Measurements from ENCODE around the gene MDGA2. TPM values are rescaled to one million over a fixed set of nuclear protein-coding genes. Genes with fewer than 3 reads are reported as not detected.

Gene MDGA2
- total RNA-seq, 1 experiment from 2014 or later: 0.69 TPM

DNA sequence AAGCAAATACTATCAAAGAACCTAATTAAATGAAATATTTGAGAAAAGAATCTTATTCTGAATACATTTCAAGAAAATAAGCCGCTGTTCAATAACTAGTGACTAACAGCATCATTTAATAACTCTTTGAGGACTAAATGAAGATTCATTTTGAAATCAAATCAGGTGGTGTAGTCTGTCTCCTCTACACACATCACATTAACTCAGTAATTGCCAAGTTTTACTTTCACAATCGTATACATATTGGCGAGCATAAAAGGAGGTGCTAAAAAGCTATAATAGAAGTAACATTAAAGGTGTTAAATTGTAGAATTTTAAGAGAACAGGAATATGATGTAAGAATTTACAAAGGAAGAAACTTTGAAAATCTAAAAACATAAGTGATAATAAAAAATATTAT is 185.1 kb downstream of the MDGA2 start:
- DNase-seq (ENCODE audit: low read depth): no peak

- no peak for DNase-seq (ENCODE audit: low read depth)
Measured at GRCh38 chr14:47485421-47485820, 190.0 kb downstream of the MDGA2 start.

DNA sequence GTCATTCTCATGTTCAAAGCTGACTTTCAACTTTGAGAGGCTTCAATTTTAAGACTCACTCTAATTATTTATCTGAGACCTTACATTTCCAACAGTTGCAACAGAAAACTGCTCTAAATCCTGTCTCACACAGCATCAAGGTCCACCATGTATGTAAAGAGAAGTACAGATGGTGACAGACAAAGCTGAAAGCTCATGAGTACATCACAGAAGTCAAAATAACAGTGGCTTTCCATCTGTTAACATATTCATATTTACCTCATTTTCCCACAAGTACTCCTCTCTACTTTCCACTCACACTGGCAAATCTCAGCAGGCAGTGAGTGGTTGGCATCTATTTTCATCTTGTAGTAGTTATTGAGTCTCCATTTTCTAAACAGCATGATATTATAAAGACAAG is 192.0 kb downstream of the MDGA2 start:
- DNase-seq (ENCODE audit: low read depth): no peak

- DNase-seq (ENCODE audit: low read depth): no peak
Measured at GRCh38 chr14:47471075-47471474, 204.3 kb downstream of the MDGA2 start.

GRCh38 chr14:47466916-47467315 is 208.5 kb downstream of the MDGA2 start:
- no peak for DNase-seq (ENCODE audit: low read depth)

DNA sequence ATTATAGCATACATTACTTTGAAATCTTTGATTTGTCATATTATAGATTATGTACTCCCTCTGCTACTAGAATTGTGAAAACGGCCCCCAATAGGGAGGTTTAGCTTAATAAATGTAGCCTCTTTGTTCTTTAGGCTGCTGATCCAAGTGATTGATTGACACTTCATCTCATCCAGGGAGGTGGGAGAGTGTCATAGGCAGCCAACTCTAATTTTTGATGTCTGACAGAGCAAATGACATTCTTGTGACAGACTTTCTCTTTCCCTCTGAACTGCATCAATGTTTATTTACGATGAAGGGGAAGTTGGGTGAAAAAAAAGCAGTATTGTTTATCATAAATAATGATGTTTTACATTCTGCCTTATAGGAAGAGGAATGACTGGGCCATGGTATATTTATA is 221.4 kb downstream of the MDGA2 start:
- DNase-seq (ENCODE audit: low read depth): no peak

GRCh38 chr14:47447076-47447475 is 228.3 kb downstream of the MDGA2 start:
- DNase-seq (ENCODE audit: low read depth): no peak

GRCh38 chr14:47442211-47442610 is 233.2 kb downstream of the MDGA2 start:
- DNase-seq (ENCODE audit: low read depth): peak; percentile 50

DNA sequence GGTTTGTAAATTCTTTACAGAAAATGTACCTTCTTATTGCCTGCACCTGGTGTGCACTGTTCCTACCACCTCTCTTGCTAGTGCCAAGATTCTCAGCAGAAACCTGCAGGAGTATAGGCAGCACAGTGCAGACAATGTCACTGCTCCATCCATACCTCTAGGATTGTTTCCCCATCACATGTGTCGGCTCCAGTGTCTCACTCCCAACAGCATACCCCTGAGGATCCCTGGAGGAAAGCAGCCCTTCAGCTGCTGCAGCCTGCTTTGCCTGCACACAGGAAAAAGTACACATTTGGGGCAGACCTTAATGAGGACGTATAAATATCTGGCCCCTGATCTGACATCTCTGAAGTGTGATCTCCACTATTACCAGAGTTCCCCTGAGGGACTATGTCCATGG is 235.5 kb downstream of the MDGA2 start:
- DNase-seq (ENCODE audit: low read depth): no peak

DNA sequence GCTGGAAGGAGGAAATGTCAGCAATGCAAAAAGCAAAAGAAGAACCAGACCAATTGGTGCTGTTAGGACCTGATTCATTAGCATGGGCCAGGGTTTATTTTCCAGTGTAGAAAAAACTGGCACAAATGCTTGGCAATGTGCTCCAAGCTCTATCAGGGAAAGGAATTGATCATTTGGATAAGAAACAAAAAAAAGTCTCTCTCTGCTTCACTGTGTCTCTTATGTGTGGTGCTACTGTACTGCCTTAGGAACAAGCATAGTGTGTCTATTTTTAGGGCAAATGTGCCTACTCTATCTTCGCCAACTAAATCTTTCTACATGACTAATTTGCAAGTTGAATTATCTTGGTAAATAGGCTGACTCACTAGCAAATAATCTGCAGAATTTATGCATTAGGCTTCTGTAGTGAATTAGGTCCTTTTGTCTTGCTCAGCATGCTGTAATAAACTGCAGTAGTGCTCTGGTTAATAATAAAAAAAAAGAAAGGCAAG is 236.7 kb downstream of the MDGA2 start:
- DNase-seq (ENCODE audit: low read depth): no peak

- no peak for DNase-seq (ENCODE audit: low read depth)
Measured at GRCh38 chr14:47435331-47435965, 240.0 kb downstream of the MDGA2 start.

GRCh38 chr14:47427629-47428028 is 247.8 kb downstream of the MDGA2 start:
- no peak for DNase-seq (ENCODE audit: low read depth)

DNA sequence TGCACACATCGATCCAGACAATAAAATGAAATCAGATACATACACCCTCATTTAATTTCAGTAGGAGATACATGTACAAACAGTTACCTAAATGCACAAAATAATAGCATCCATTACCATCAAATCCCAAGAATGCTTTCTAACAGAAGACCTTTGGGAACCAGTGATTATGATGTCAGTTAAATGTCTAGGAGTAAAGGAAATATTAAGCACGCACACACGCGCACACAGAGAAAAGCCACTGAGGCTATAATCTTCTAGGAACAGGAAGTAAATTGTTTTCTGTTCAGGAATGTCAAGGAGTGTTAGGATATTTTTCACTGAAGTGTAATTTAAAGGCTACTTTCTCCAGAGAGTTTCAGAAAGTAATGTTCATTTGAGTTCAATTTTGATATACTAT is 250.1 kb downstream of the MDGA2 start:
- no peak for DNase-seq (ENCODE audit: low read depth)

DNA sequence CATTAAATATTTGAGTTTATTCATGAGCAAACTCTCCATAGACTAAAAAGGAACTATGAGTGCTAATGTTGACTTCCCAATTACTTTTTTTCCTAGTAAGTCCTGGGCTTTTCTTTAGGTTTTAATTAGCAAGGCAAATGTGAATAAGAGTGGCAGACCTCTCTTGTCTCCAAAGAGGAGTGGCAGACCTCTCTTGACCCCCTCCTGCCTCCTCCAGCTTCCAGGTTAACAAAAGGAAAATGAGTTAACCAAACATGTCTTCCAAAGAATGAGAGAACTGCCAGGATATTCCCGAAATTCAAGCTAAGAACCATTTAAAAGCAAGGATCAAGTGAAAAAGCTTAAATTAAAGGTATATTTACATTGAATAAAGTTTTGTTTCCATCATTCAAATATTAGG is 253.2 kb downstream of the MDGA2 start:
- no peak for DNase-seq (ENCODE audit: low read depth)

DNA sequence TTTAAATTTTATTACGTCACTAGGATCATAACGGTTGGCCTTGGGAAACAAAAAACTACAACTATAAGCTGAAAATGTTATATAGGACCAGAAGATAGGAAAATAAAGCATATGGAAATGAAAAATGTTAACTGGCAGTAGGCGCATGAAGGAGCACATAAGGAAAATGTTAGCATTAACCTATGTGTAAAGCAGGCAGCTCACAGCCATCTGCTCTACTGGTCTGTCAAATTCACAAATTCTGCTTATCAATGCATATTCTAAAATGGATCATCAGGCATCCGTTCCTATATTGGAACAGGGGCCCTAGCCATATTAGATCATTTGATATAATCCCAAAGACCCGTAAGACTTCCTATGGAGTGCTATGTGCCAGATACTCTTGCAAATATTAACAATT is 263.9 kb downstream of the MDGA2 start:
- no peak for DNase-seq (ENCODE audit: low read depth)

DNA sequence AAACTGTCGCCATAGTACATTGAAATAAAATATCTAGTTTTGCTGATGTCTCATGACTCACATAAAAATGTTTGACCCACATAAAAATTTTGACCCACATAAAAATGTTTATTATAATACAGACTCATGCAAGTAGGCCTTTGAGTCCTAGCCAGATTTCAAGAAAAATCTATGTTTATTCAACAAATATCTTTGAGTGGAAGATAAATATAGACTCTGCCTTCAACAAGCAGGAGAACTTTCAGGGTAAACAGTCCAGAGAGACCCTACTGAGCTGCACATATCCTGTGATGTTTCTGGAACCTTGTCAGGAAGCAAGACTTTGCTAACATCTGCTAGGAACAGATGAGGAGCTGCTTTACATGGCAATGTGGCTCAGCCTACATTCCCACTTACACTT is 283.1 kb downstream of the MDGA2 start:
- DNase-seq (ENCODE audit: low read depth): no peak

GRCh38 chr14:47390831-47391504 is 284.4 kb downstream of the MDGA2 start:
- DNase-seq (ENCODE audit: low read depth): no peak

DNA sequence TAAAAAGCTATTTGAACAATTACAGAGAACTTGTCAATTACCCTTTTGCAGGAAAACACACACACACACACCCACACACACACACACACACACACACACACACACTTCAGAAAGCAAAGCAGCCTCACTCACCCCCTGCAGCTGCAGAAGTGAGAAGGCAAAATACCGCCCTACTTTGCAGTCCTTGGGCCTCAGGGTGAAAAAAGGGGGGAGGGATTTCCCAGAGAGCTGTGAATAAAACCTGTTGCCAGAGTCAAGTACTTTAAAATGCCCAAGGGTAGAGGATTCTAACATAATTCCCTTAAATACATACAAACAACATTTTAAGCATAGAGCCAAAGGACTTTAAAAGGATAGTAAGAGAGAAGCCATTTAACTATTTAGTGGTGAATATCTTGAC is 285.9 kb downstream of the MDGA2 start:
- DNase-seq (ENCODE audit: low read depth): no peak

GRCh38 chr14:47366006-47366405 is 309.4 kb downstream of the MDGA2 start:
- DNase-seq (ENCODE audit: low read depth): no peak

- DNase-seq (ENCODE audit: low read depth): no peak
Measured at GRCh38 chr14:47365233-47365632, 310.2 kb downstream of the MDGA2 start.

DNA sequence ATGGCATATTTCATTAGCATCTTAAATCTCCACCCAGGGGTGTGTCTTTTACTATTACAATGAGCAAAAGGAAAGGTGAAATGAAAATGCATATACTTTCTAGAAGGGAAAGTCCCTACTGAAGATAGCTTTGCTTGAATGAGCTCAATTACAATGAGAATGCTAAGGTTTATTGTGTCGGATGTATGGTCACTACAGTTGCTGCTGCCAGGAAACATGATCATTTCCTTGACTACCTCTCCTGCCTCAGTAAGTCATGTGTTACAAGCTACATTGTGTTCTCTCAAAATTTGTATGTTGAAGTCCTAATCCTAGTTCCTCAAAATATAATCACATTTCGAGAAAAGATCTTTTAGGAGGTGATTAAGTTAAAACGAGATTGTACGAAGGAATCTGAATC is 322.2 kb downstream of the MDGA2 start:
- DNase-seq (ENCODE audit: low read depth): no peak

DNA sequence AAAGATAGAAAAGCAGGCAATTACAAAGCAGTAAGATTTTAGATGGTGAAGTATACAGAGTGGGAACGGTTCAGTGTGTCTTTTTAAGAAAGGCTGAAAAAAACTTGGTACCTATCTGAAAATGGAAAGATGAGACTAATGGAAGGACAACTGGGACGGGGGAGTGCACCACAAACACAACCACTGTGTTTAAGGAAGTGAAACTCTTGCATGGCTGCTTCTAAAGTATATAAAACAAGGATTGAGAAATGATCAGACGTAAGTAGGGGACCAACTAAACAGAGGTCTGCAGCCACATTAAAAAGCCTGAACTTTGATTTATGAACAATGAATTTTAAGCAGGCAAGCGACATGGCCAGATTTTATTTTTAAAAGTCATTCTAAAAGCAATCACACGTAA is 328.6 kb downstream of the MDGA2 start:
- no peak for DNase-seq (ENCODE audit: low read depth)

DNA sequence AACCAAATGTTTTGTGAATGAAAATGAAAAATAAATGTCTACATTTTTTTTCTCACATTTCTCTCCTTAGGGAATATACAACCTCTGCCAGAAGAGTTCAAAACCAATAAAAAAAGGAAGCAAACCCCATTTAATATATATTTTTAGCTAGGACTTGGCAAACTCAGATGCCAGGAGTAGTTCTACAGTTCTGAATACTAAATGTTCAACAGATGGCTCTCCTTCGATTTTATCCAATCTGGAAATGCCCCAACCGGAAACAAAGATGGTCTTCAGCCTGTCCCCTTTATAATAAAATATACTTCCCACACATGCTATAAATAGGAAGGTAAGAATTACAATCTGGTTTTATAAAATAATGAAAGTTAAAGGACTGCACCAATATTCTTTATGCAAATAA is 330.4 kb downstream of the MDGA2 start:
- no peak for DNase-seq (ENCODE audit: low read depth)

DNA sequence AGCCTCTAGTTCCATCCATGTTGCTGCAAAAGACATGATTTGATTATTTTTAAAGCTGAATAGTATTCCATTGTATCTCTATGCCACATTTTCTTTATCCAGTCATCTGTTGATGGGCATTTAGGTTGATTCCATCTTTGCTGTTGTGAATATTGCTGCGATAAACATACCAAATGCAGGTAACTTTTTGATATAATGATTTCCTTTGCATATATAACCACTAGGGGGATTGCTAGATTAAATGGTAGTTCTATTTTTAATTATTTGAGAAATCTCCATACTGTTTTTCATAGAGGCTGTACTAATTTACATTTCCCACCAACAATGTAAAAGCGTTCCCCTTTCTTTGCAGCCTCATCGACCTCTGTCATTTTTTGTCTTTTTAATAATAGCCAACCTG is 342.5 kb downstream of the MDGA2 start:
- no peak for DNase-seq (ENCODE audit: low read depth)

Data from Daoy (cell line).